ENCODE results near the gene ARHGAP44.

DNA sequence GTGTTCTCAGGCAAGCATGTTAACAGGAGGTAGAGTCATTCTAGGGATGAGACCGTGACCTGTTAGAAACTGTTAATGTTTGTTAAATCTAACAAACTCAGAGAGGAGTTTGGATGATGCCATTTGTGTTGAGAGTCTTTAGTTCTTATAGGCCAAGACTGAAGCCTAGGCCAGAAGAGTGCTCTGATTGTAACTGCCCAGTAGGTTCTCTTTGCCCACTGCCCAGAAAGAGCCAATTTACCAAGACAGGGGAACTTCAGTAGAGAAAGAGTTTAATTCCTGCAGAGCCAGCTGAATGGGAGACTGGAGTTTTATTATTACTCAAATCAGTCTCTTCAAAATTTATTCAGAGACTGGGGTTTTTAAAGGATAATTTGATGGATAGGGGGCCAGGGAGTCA, 42.5 kb downstream of the ARHGAP44 start:
- TF ChIP-seq, protein P1, sequence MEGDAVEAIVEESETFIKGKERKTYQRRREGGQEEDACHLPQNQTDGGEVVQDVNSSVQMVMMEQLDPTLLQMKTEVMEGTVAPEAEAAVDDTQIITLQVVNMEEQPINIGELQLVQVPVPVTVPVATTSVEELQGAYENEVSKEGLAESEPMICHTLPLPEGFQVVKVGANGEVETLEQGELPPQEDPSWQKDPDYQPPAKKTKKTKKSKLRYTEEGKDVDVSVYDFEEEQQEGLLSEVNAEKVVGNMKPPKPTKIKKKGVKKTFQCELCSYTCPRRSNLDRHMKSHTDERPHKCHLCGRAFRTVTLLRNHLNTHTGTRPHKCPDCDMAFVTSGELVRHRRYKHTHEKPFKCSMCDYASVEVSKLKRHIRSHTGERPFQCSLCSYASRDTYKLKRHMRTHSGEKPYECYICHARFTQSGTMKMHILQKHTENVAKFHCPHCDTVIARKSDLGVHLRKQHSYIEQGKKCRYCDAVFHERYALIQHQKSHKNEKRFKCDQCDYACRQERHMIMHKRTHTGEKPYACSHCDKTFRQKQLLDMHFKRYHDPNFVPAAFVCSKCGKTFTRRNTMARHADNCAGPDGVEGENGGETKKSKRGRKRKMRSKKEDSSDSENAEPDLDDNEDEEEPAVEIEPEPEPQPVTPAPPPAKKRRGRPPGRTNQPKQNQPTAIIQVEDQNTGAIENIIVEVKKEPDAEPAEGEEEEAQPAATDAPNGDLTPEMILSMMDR (conservative IDR thresholded peaks at IDR 0.05; ENCODE audit: low read depth, low read length), result no peak
- no peak for TF ChIP-seq EZH2 (IDR thresholded peaks at IDR 0.05; ENCODE audit: low read length, unreplicated experiment)
